Transverse colon (tissue), 3 donors: Measurements from ENCODE around the gene MYH7B.

ENCODE experiments used
- CTCF ChIP-seq, 5 experiments: fragments of 200-600 bp in 3 of 5; fragments of 450-650 bp in 2 of 5; sonication (generic) in 3 of 5; IDR thresholded peaks; 1 replicate in 2 of 5; 2 replicates in 3 of 5; pipeline ENCODE4 v1.5.1; 2016 to 2017; ENCODE audit warnings: antibody characterized with exemption in 5 of 5, inconsistent platforms in 3 of 5, mild to moderate bottlenecking in 2 of 5, moderate library complexity in 1 of 5
- EP300 ChIP-seq: sonication (generic); formaldehyde crosslinking; IDR thresholded peaks from one replicate; pipeline ENCODE4 v1.6.1; 2017; ENCODE audit warnings: antibody characterized with exemption, low read depth

- TF ChIP-seq EP300: no peak
- TF ChIP-seq CTCF (IDR thresholded peaks at IDR 0.05): no peak
These were observed 7.6 kb upstream of the MYH7B start for GRCh38 chr20:34948030-34948429.
